Fibroblast of lung (primary cell): ENCODE results near the gene URI1.

Experiments
- CTCF ChIP-seq, 2 donors: IDR thresholded peaks in 1 of 2; conservative IDR thresholded peaks in 1 of 2; 1 replicate in 1 of 2; 2 replicates in 1 of 2; pipeline ENCODE4 v1.5.1; 2011 to 2012; ENCODE audit warnings: low read length in 2 of 2, control low read depth in 1 of 2, inconsistent platforms in 1 of 2, low read depth in 1 of 2, mild to moderate bottlenecking in 1 of 2
- EZH2 ChIP-seq: IDR thresholded peaks from 2 replicates; pipeline ENCODE4 v1.5.1; 2012; ENCODE audit warnings: low read length, control low read depth, mild to moderate bottlenecking; ENCODE audit errors: missing control alignments

- no peak for TF ChIP-seq CTCF (conservative IDR thresholded peaks at IDR 0.05 in 1 of 2, IDR thresholded peaks at IDR 0.05 in 1 of 2; ENCODE audit: low read depth in 1 of 2, low read length in 2 of 2)
- no peak for TF ChIP-seq EZH2
These were observed 102.5 kb downstream of the URI1 start for GRCh38 chr19:30044273-30045248.
